KMS-11 (cell line): ENCODE measurements around the gene PREP.

Source experiments
- H2AFZ ChIP-seq: fragments of 200-600 bp; sonication (generic); 2 replicates; pipeline ENCODE4 v1.6.1; 2016; ENCODE audit warnings: antibody characterized with exemption, mixed run types, low read depth
- H3K27ac ChIP-seq: fragments of 200-600 bp; sonication (generic); 2 replicates; pipeline ENCODE4 v1.6.1; 2016; ENCODE audit warnings: mild to moderate bottlenecking, mixed run types
- H3K27me3 ChIP-seq: fragments of 200-600 bp; sonication (generic); 2 replicates; pipeline ENCODE4 v1.6.1; 2017; ENCODE audit warnings: mild to moderate bottlenecking, low read depth, mixed run types, moderate library complexity; ENCODE audit not compliant: insufficient read depth
- H3K36me3 ChIP-seq: fragments of 200-600 bp; sonication (generic); 2 replicates; pipeline ENCODE4 v1.6.1; 2017; ENCODE audit warnings: mild to moderate bottlenecking, mixed run types; ENCODE audit not compliant: insufficient read depth
- H3K4me1 ChIP-seq: fragments of 200-600 bp; sonication (generic); 2 replicates; pipeline ENCODE4 v1.6.1; 2016; ENCODE audit warnings: mild to moderate bottlenecking, low read depth, mixed run types; ENCODE audit not compliant: poor library complexity, severe bottlenecking
- H3K4me2 ChIP-seq: fragments of 200-600 bp; sonication (generic); 2 replicates; pipeline ENCODE4 v1.7.0; 2016; ENCODE audit warnings: mild to moderate bottlenecking, mixed run types
- H3K4me3 ChIP-seq: fragments of 200-600 bp; sonication (generic); IDR thresholded peaks from 2 replicates; pipeline ENCODE4 v1.6.1; 2017; ENCODE audit warnings: low read depth, low read length, mixed read lengths; ENCODE audit not compliant: insufficient read depth
- H3K79me2 ChIP-seq: fragments of 200-600 bp; sonication (generic); 2 replicates; pipeline ENCODE4 v1.6.1; 2016; ENCODE audit warnings: low read depth, mixed run types; ENCODE audit not compliant: insufficient read depth
- H3K9ac ChIP-seq: fragments of 200-600 bp; sonication (generic); 2 replicates; pipeline ENCODE4 v1.6.1; 2016; ENCODE audit warnings: mild to moderate bottlenecking, mixed run types
- H4K20me1 ChIP-seq: fragments of 200-600 bp; sonication (generic); 2 replicates; pipeline ENCODE4 v1.6.1; 2016; ENCODE audit warnings: mild to moderate bottlenecking, mixed run types; ENCODE audit not compliant: insufficient read depth
- TF ChIP-seq, protein P1 (sequence below): fragments of 200-600 bp; sonication (generic); conservative IDR thresholded peaks from 2 replicates; pipeline ENCODE4 v1.6.1; 2017; ENCODE audit warnings: low read depth, mild to moderate bottlenecking, antibody characterized with exemption, low read length, moderate library complexity, mixed read lengths

Gene PREP

DNA sequence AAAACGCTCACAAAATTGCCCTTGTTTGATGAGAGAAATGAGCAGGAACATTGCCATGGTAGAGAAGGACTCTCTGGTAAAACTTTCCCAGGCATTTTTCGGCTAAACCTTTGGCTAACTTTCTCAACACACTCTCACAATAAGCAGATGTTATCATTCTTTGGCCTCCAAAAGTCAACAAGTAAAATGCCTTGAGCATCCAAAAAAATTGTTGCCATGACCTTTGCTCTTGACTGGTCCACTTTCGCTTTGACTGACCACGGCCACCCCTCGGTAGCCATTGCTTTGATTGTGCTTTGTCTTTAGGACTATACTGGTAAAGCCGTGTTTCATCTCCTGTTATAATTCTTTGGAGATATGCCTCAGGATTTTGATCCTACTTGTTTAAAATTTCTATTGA is 41.1 kb upstream of the PREP start:
- Histone ChIP-seq H3K4me3 (no peak overlapping the region), H3K4me1 (no peaks in the 10 kb centered on the region), H3K27me3 (no peaks in the 10 kb centered on the region), H3K79me2 (no peaks in the 10 kb centered on the region), H3K9ac (no peak overlapping the region), H2AFZ (no peak overlapping the region), H3K4me2 (no peak overlapping the region), H3K27ac (no peak overlapping the region), H4K20me1 (no peaks in the 10 kb centered on the region), H3K36me3 (no peaks in the 10 kb centered on the region)
- TF ChIP-seq, protein P1, sequence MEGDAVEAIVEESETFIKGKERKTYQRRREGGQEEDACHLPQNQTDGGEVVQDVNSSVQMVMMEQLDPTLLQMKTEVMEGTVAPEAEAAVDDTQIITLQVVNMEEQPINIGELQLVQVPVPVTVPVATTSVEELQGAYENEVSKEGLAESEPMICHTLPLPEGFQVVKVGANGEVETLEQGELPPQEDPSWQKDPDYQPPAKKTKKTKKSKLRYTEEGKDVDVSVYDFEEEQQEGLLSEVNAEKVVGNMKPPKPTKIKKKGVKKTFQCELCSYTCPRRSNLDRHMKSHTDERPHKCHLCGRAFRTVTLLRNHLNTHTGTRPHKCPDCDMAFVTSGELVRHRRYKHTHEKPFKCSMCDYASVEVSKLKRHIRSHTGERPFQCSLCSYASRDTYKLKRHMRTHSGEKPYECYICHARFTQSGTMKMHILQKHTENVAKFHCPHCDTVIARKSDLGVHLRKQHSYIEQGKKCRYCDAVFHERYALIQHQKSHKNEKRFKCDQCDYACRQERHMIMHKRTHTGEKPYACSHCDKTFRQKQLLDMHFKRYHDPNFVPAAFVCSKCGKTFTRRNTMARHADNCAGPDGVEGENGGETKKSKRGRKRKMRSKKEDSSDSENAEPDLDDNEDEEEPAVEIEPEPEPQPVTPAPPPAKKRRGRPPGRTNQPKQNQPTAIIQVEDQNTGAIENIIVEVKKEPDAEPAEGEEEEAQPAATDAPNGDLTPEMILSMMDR, result no peak

DNA sequence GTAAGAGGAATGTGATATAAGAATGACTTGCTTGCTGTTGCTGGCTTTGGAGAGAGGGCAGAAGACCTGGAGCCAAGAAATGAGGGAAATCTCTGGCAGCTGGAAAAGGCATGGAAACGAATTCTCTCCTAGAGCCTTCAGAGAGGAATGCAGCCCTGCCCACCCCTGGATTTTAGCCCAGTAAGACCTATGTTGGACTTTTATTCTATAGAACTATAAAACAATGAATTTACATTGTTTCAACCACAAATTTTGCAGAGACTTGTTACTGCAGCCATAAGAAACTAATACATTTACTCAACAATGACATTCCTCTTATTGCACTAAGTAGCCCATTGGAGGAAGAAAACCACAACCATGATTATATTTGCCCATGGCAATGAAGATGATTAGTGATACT is 39.5 kb upstream of the PREP start:
- Histone ChIP-seq H3K27ac (no peak overlapping the region), H3K4me2 (no peak overlapping the region), H3K79me2 (no peaks in the 10 kb centered on the region), H3K4me3 (no peak overlapping the region), H2AFZ (no peak overlapping the region), H3K9ac (no peak overlapping the region), H3K4me1 (no peaks in the 10 kb centered on the region), H3K27me3 (no peaks in the 10 kb centered on the region), H3K36me3 (no peaks in the 10 kb centered on the region), H4K20me1 (no peaks in the 10 kb centered on the region)
- TF ChIP-seq, protein P1, result no peak

DNA sequence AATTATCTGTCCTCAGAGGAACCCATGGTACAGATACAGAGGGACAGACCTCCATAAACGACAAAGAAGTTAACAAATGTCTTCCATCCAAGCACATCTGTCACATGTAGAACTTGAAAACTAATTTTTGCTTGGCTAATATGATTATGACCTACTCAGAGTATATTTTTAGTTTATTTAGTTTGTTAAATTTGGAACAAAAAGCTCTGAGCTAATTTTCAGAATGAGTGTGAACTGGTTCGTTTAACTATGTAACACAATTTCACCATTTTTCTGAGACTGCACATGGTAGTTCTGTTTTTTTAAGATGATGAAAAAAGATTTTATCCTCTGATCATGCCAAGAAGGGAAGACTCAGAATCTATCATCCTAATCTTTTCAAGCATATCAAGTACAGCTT is 34.4 kb upstream of the PREP start:
- Histone ChIP-seq H4K20me1 (no peaks in the 10 kb centered on the region), H3K36me3 (no peaks in the 10 kb centered on the region), H3K4me2 (no peak overlapping the region), H3K79me2 (no peaks in the 10 kb centered on the region), H3K27ac (no peak overlapping the region), H3K27me3 (no peaks in the 10 kb centered on the region), H3K9ac (no peak overlapping the region), H3K4me1 (no peaks in the 10 kb centered on the region), H2AFZ (no peak overlapping the region), H3K4me3 (no peak overlapping the region)
- TF ChIP-seq, protein P1, result no peak

DNA sequence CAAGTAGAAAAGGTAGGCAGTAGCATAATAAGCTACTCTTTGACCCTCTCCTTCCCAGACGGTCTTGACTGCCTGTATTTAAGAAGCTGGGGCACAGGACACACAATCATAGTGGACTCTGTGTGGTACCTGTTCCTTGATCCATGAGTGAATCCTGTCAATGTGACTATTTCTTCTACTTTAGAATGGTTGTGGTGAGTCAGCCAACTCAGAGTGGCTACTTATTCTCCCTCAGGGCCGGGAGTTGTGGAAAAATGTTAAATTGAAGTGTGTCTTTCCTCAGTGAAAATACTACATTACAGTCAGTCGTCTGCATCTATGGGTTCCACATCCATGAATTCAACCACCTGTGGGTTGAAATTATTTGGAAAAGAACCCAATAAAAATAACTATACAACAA is 30.8 kb upstream of the PREP start:
- no peaks in the 10 kb centered on the region for H3K36me3 ChIP-seq
- TF ChIP-seq, protein P1, result no peak
- no peaks in the 10 kb centered on the region for H3K27me3 ChIP-seq
- peaks cover 9% of the 10 kb centered on the region for H3K4me1 ChIP-seq
- no peak overlapping the region for H2AFZ ChIP-seq
- no peaks in the 10 kb centered on the region for H4K20me1 ChIP-seq
- H3K79me2 ChIP-seq, result no peaks in the 10 kb centered on the region
- H3K4me2 ChIP-seq, result no peak overlapping the region
- H3K9ac ChIP-seq, result no peak overlapping the region
- no peak overlapping the region for H3K27ac ChIP-seq
- no peak overlapping the region for H3K4me3 ChIP-seq

DNA sequence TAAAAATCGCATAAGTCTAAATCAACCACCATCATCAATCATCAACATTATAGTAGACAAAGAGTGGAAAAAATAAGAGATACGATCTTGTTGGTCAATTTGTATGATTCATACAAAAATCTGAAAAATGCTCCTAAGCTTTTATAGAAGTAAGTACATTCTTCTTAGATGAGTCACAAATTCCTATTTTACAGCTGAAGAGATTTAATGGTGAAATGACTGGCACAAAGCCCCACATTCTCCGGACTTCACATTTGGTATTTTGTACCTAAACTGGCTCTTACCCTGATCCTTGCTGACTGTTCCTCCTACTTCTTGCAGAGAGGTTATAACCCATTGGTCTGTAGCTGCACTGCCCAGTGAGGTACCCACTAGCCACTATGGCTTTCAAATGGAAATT is 29.9 kb upstream of the PREP start:
- H2AFZ ChIP-seq, result no peak overlapping the region
- peaks cover 9% of the 10 kb centered on the region for H3K4me1 ChIP-seq

More for the DNA sequence above, 29.9 kb upstream of the PREP start:
- H3K27me3 ChIP-seq, result no peaks in the 10 kb centered on the region
- no peak overlapping the region for H3K9ac ChIP-seq
- TF ChIP-seq, protein P1, result no peak
- H3K27ac ChIP-seq, result no peak overlapping the region
- no peaks in the 10 kb centered on the region for H3K79me2 ChIP-seq
- no peak overlapping the region for H3K4me2 ChIP-seq
- H4K20me1 ChIP-seq, result no peaks in the 10 kb centered on the region
- H3K36me3 ChIP-seq, result no peaks in the 10 kb centered on the region
- no peak overlapping the region for H3K4me3 ChIP-seq
